Measurements from ENCODE around the gene ZDHHC8. TPM values are rescaled to one million over a fixed set of nuclear protein-coding genes. Genes with fewer than 3 reads are reported as not detected.

Gene ZDHHC8
- total RNA-seq, 1 donor from 2014 or later: 22.6 TPM

DNA sequence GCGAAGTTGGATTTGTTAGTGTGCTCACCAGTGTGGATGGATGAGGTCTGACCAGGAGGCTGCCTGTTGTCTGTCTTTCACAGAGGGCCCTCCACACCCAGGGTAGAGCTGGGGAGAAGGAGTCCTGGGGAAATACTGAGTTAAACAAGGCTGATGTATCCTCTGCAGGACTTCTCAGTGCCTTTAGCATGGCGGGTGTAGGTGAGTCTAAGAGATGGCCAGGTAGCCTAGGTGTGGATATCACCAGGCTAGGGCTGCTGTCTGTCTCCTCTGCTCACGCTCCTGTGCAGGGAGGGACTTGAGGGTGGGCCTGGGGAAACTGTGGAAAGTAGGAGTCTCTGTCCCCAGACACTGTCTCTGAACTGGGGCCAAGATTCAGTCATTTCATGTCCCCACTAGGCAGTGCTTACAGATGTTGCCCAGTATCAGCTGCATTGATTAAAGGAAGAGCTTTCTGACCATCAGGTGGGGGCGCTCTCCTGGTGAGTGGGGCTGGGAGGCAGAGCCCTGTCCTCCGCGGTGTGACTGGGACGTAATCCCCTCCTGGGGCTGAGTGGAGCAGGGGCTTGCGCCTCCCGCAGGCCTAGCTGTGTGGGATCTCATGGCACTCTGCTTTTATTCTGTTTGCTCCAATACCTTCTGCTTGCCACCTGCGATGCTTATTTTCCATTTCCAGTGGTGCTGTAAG is 54.7 kb downstream of the ZDHHC8 start:
- H3K27me3 ChIP-seq: no peaks in the 10 kb centered on the region
- intact Hi-C loops (cut with DNase I): no loop called here
- H3K4me3 ChIP-seq: no peak overlapping the region
- no peak overlapping the region for H3K27ac ChIP-seq
- TF ChIP-seq, protein P1, sequence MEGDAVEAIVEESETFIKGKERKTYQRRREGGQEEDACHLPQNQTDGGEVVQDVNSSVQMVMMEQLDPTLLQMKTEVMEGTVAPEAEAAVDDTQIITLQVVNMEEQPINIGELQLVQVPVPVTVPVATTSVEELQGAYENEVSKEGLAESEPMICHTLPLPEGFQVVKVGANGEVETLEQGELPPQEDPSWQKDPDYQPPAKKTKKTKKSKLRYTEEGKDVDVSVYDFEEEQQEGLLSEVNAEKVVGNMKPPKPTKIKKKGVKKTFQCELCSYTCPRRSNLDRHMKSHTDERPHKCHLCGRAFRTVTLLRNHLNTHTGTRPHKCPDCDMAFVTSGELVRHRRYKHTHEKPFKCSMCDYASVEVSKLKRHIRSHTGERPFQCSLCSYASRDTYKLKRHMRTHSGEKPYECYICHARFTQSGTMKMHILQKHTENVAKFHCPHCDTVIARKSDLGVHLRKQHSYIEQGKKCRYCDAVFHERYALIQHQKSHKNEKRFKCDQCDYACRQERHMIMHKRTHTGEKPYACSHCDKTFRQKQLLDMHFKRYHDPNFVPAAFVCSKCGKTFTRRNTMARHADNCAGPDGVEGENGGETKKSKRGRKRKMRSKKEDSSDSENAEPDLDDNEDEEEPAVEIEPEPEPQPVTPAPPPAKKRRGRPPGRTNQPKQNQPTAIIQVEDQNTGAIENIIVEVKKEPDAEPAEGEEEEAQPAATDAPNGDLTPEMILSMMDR (IDR thresholded peaks at IDR 0.05): no peak
- TF ChIP-seq POLR2AphosphoS5 (IDR thresholded peaks at IDR 0.05; ENCODE audit: insufficient read depth in 1 of 2, low read depth in 1 of 2) (no peak), POLR2A (IDR thresholded peaks at IDR 0.05) (no peak)
- no peaks in the 10 kb centered on the region for H3K9me3 ChIP-seq
- H3K36me3 ChIP-seq: no peaks in the 10 kb centered on the region
- no peaks in the 10 kb centered on the region for H3K4me1 ChIP-seq
- DNase-seq (ENCODE audit: extremely low spot score in 2 of 2): no peak

DNA sequence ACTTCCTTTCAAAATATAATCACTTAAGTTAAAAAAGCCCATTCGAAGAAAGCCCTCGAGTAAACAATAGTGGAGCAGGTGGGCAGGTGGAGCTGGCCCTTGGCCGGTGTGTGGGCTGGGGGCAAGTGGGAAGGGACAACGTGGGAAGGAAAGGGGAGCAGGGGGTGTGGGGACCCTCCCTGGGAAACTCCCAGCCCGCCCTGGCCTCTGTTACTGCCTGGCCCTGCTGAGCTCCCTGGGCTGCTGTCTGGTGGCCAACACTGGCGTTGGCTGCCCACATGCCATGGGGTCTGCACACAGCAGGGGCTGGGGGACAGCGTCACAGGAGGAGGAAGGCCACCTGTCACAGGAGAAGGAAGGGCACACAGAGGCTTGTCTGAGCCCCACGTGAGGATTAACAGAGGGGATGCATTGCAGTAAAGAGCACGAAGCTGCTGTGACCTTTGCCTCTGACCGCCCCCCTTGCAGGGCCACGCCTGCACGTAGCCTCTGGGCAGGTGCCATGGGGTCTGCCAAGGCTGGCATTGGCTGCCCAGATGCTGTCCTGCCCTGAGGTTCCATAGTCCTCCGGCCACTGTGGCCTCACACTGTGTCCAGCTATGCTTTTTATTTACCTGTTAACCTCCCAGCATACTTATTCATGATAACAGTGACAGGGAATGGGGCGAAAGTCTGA is 55.4 kb downstream of the ZDHHC8 start:
- TF ChIP-seq POLR2AphosphoS5 (IDR thresholded peaks at IDR 0.05; ENCODE audit: insufficient read depth in 1 of 2, low read depth in 1 of 2) (no peak), POLR2A (IDR thresholded peaks at IDR 0.05) (no peak)
- TF ChIP-seq, protein P1 (IDR thresholded peaks at IDR 0.05): no peak
- intact Hi-C loops (cut with DNase I): no loop called here
- no peaks in the 10 kb centered on the region for H3K4me1 ChIP-seq
- H3K9me3 ChIP-seq: no peaks in the 10 kb centered on the region
- H3K27ac ChIP-seq: no peak overlapping the region
- H3K27me3 ChIP-seq: no peaks in the 10 kb centered on the region
- H3K36me3 ChIP-seq: no peaks in the 10 kb centered on the region
- no peak for DNase-seq (ENCODE audit: extremely low spot score in 2 of 2)
- no peak overlapping the region for H3K4me3 ChIP-seq

DNA sequence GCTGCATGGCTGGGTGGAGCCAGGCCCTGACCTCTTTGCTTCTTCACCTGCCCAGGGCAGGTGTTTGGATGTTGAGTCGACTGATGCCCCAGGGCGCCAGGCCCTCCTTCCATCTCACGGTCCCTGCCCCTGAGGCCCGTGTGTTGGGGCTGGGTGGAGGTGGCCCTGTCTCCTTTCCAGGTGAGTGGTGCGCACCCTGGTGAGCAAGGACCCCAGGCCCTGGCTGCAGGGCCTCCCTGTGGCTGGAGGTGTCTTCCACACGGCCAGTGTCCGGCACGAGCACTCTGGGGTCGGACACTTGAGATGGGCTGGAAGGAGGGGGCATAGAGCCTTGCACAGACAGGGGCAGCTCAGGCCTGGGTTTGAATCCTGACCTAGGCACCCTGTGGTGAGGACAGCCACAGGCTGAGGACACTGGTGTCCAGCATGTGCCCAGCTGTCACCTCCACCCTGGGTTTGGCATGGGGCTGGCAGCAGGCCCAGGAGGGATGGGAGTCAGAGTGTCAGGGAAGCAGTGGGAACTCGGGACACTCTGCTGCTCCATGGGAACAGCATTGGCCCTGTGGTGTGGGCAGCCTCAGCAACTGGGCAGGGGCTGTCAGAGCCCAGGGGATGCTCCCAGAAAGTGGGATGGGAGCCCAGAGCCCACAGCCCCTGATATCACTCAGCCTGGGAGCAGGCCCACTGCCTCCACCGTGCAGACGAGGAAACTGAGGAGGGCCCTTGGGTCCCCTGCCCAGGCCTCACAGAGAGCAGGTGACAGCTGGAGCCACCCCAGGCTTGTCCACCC is 56.4 kb downstream of the ZDHHC8 start:
- Histone ChIP-seq H3K4me1 (no peaks in the 10 kb centered on the region), H3K4me3 (no peak overlapping the region), H3K27ac (no peak overlapping the region), H3K9me3 (no peaks in the 10 kb centered on the region), H3K27me3 (no peaks in the 10 kb centered on the region), H3K36me3 (no peaks in the 10 kb centered on the region)
- intact Hi-C loops (cut with DNase I): no loop called here
- TF ChIP-seq POLR2A (IDR thresholded peaks at IDR 0.05): no peak
- no peak for TF ChIP-seq POLR2AphosphoS5 (IDR thresholded peaks at IDR 0.05; ENCODE audit: insufficient read depth in 1 of 2, low read depth in 1 of 2)
- TF ChIP-seq, protein P1 (IDR thresholded peaks at IDR 0.05): no peak
- DNase-seq (ENCODE audit: extremely low spot score in 2 of 2): no peak

DNA sequence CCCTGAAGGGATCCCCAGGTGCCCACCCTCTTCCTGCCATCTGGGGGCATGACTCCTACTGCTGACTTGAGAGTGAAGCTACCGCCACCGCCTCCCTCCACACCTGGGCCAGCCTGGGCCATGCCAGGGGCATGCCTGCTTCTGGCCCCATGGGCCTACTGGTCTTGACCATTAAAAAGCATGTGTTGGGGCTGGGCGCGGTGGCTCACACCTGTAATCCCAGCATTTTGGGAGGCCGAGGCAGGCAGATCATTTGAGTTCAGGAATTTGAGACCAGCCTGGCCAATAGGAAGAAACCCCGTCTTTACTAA is 56.9 kb downstream of the ZDHHC8 start:
- Histone ChIP-seq H3K27ac (no peak overlapping the region), H3K36me3 (no peaks in the 10 kb centered on the region), H3K4me3 (no peak overlapping the region), H3K4me1 (no peaks in the 10 kb centered on the region), H3K9me3 (no peaks in the 10 kb centered on the region), H3K27me3 (no peaks in the 10 kb centered on the region)
- no peak for DNase-seq (ENCODE audit: extremely low spot score in 2 of 2)
- intact Hi-C loops (cut with DNase I): no loop called here
- TF ChIP-seq POLR2AphosphoS5 (IDR thresholded peaks at IDR 0.05; ENCODE audit: insufficient read depth in 1 of 2, low read depth in 1 of 2) (no peak), POLR2A (IDR thresholded peaks at IDR 0.05) (no peak)
- TF ChIP-seq, protein P1 (IDR thresholded peaks at IDR 0.05): no peak

Measured in vagina (tissue), 2 donors.